ENCODE measurements around the gene PYURF. TPM values are rescaled to one million over a fixed set of nuclear protein-coding genes. Genes with fewer than 3 reads are reported as not detected.

The PYURF gene
- polyA plus RNA-seq (ENCODE audit: insufficient read length in 4 of 4): 100 to 1,000 TPM; 110 to 130 (median 117) TPM

GRCh38 chr4:88523325-88524129 lies at the start of gene PYURF:
Gene PYURF, minus strand, starts transcription at chr4:88523776. Its CDS starts 76 bp downstream, at chr4:88523700.
- DNase-seq (ENCODE audit: low read depth in 4 of 4, low spot score in 3 of 4): peak; percentile 77 to 85 (median 80)

DNA sequence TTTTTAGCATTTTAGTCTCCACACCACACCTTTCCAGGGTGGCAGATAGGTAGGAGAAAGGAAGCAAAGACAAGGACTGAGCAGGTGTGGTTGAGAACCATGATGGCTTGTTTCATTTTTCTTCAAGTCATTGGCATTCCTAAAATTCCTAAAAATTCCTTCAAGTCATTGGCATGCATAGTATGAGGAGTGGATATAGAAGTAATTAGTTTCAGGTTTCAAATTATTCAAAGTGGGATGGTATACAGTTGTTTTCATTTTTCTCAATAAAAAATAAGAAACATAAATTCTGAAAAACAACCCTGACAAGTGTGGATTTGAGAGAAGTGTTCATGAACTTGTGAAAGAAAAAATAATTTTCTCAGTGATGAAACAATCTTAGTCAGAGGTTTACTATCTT lies 46.4 kb upstream of the PYURF start:
- DNase-seq (ENCODE audit: low read depth in 4 of 4, low spot score in 3 of 4): no peak

DNA sequence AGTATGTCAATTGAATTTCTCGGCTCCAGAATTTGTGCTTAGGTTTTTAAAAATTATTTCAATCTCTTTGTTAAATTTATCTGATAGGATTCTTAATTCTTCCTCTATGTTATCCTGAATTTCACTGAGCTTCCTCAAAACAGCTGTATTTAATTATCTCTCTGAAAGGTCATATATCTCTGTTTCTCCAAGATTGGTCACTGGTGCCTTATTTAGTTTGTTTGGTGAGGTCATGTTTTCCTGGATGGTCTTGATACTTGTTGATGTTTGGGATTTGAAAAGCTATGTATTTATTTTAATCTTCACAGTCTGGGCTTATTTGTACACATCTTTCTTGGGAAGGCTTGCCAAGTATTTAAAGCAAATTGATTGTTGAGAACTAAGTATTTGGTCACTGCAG lies 44.0 kb upstream of the PYURF start:
- no peak for DNase-seq (ENCODE audit: low read depth in 4 of 4, low spot score in 3 of 4)

GRCh38 chr4:88549815-88550214 lies 26.2 kb upstream of the PYURF start:
- DNase-seq (ENCODE audit: low read depth in 4 of 4, low spot score in 3 of 4): no peak

DNA sequence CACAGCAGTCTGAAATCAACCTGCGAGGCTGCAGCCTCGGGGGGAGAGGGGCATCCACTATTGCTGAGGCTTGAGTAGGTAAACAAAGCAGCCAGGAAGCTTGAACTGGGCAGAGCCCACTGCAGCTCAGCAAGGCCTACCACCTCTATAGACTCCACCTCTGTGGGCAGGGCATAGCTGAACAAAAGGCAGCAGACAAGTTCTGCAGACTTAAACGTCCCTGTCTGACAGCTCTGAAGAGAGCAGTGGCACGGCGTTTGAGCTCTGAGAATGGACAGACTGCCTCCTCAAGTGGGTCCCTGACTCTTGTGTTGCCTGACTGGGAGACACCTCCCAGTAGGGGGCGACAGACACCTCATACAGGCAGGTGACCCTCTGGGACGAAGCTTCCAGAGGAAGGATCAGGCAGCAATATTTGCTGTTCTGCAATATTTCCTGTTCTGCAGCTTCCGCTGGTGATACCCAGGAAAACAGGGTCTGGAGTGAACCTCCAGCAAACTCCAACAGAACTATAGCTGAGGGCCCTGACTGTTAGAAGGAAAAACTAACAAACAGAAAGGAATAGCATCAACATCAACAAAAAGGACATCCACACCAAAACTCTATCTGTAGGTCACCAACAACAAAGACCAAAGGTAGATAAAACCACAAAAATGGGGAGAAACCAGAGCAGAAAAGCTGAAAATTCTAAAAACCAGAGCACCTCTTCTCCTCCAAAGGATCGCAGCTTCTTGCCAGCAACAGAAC lies 15.9 kb upstream of the PYURF start:
- peak in 1 of 4 donors; percentile 14 for DNase-seq (ENCODE audit: low read depth in 4 of 4, low spot score in 3 of 4)

DNA sequence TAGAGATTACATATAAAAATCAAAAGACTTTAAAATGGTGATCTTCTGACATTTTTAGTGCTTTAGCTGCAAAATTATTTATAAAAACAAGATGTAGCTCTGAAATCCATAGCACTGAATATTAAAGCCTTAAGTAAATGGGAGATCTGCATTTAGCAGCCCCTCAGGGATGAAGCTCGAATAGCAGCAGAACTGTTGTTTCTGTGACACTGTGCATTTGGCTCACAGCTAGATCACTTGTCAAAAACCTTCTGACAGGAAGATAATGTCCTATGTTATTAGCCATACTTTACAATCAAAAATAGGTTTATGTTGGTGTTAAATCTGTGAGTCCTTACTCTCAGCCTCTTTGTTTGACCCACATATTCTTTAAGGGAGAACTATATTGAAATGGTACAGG lies 14.1 kb upstream of the PYURF start:
- no peak for DNase-seq (ENCODE audit: low read depth in 4 of 4, low spot score in 3 of 4)

- no peak for DNase-seq (ENCODE audit: low read depth in 4 of 4, low spot score in 3 of 4)
These were observed 11.6 kb upstream of the PYURF start for GRCh38 chr4:88535090-88535755.

DNA sequence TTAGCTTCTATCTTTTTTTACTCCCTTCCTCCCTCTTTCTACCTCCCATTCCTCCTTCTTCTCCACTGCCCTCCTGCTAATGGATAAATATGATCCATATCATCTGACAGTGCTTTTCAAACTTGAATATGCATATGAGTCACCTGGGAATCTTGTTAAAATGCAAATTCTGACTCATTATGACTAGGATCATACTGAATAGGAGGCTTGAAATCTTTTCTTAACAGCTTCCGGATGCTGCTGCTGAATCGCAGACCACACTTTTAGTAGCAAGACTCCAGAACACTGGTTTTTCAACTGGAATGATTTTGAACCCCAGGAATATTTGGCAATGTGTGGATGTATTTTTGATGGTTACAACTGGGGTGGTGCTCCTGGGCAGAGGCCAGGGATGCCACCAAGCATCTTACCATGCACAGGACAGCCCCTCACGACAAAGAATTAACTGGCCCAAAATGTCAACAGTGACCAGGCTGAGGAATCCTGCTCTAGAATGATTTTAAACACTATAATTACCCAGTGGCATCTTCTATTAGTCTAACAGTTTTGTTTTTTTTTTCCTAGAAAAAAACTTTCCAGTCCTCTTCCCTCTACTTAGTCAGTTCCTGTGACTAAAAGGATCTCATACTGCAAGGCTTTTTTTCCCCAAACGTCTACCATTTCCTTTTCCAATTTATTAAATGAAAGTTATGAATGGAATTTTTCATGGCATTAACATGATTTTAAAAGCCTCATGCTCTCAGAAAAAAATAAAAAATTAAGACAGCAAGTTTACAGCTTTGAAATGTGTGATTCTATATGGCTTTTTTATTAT lies 10.6 kb upstream of the PYURF start:
- DNase-seq (ENCODE audit: low read depth in 4 of 4, low spot score in 3 of 4): no peak

DNA sequence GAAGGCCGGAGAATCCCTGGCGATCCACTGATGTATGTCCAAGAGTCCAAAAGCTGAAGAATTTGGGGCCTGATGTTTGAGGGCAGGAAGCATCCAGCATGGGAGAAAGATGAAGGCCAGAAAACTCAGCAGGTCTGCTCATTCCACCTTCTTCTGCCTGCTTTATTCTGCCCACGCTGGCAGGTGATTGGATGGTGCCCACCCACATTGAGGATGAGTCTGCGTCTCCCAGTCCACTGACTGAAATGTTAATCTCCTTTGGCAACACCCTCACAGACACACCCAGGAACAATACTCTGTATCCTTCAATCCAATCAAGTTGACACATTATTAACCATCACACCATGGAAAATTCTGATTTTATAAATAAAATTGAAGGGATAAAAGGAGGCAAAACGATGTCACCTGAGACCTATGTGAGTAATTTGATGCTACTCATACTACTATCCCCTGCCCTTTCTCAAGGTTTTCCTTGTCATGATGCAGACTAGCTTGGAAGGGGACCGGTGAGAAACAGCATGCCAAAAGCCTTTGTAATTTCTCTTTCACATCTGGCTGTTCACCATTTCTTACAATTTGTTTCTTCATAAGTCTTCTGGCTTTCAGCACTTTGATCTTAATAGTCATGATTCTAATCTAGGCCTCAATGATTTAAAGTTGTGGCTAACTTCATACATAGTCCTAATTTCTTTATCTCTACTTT lies 9.7 kb upstream of the PYURF start:
- DNase-seq (ENCODE audit: low read depth in 4 of 4, low spot score in 3 of 4): no peak

DNA sequence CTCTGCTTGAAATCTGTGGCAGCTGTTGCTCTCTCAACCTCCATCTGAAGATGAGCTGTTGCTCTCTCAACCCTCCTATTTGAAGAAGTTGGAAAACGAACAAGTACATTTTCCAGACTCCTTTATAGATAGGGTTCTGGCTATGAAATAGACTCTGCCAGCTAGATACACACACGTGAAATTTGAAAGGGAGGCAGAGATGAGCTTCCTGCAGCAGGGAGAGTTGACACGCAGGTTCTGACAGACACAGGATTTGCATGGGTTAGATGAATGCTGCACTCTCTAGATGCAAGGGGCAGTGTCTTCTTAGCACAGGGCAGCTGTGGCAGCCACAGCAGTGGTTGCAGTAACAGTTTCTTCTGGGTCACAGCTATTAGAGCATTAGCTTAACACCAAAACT lies 8.0 kb upstream of the PYURF start:
- no peak for DNase-seq (ENCODE audit: low read depth in 4 of 4, low spot score in 3 of 4)

- no peak for DNase-seq (ENCODE audit: low read depth in 4 of 4, low spot score in 3 of 4)
These were observed 5.3 kb upstream of the PYURF start for GRCh38 chr4:88528861-88529260.

DNA sequence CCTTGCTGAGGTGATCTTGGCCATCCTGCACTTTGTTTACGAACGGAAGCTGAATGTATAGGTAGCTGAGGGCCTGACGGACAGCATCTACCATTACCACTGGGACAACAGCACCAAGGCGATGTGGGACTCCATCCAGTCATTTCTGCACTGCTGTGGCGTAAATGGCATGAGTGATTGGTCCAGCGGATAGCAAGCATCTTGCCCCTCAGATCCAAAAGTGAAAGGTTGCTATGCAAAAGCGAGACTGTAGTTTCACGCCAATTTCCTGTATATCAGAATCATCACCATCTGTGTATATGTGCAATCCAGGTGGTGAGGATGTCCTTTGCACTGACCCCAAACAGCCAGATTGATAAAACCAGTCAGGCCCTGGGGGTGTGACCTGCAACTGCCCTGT lies 4.2 kb upstream of the PYURF start:
- no peak for DNase-seq (ENCODE audit: low read depth in 4 of 4, low spot score in 3 of 4)

GRCh38 chr4:88526221-88526815 lies 2.7 kb upstream of the PYURF start:
- DNase-seq (ENCODE audit: low read depth in 4 of 4, low spot score in 3 of 4): no peak

DNA sequence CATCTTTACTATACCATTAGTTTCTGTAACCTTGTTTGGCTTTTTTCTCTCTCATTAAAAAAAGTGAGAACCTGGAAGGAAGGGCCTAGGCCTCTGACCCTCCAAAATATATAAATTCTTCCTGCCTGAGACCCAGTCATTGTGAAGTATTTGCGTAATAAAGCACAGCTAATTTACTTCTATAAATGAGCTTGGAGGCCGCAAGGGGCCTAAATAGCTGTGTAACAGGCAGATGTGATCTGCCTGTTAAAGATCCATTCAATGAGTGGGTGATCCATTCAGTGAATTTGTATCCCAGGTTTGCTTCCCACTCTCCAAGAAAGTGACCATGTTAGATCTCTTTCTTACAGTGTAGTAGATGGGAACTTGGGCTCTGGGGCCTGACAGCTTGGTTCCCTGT lies 595 bp upstream of the PYURF start:
- DNase-seq (ENCODE audit: low read depth in 4 of 4, low spot score in 3 of 4): peak in 1 of 4 donors; percentile 3

GRCh38 chr4:88522702-88523324 lies 763 bp downstream of the PYURF start:
- DNase-seq (ENCODE audit: low read depth in 4 of 4, low spot score in 3 of 4): peak in 2 of 4 donors; percentile 12 to 14

GRCh38 chr4:88518911-88519310 lies 4.7 kb downstream of the PYURF start:
- DNase-seq (ENCODE audit: low read depth in 4 of 4, low spot score in 3 of 4): no peak

DNA sequence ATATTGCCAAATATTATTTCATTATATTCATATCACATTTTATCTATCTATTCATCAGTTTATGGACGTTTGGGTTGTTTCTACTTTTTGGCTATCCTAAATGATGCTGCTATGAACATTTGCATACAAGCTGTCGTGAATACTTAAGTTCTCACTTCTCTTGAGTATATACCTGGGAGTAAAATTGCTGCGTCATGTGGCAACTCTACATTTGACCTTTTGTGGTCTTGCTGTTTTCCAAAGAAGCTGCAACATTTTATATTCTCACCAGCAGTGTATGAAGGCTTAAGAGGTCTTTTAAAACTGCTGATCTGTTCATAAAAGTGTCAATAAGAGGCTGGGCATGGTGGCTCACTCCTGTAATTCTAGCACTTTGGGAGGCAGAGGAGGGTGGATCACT lies 5.8 kb downstream of the PYURF start:
- DNase-seq (ENCODE audit: low read depth in 4 of 4, low spot score in 3 of 4): no peak

- no peak for DNase-seq (ENCODE audit: low read depth in 4 of 4, low spot score in 3 of 4)
These were observed 6.8 kb downstream of the PYURF start for GRCh38 chr4:88516746-88517145.

All from left renal pelvis (tissue), 4 donors.